ENCODE results near the gene FOXC2.
"Not testable (repeated sequence)": the region's sequence is repeated elsewhere in the genome, so short reads cannot be mapped to it uniquely, and the experiment has no call there.

Gene FOXC2

DNA sequence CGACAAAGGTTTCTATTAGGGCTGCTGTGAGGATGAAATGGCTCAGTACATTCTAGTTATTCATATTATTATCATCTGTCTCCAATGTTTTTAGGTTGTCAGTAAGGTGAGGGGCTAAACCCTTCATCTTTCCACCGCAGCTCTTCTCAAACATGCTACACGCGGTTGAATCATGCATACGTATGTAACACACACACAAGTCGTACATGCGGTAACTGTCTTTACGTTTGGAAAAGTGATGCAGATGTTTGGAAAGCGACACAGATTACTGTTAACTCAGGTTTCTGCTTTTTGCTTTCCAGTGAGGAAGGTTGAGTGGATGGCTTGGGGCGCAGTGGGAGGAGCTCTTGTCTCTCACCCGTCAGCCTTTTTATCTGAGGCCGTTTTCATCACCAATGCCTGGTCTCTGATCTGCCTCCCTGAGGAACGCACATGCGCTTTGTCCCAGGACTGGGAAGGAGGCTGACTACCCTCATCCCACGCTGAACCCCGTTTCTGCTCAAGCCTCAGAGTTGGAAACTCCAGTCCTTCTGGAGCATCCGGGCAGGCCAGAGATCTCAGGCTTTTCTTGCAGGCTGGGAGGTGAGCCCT is 8.6 kb downstream of the FOXC2 start:
- DNase-seq, result no peak

DNA sequence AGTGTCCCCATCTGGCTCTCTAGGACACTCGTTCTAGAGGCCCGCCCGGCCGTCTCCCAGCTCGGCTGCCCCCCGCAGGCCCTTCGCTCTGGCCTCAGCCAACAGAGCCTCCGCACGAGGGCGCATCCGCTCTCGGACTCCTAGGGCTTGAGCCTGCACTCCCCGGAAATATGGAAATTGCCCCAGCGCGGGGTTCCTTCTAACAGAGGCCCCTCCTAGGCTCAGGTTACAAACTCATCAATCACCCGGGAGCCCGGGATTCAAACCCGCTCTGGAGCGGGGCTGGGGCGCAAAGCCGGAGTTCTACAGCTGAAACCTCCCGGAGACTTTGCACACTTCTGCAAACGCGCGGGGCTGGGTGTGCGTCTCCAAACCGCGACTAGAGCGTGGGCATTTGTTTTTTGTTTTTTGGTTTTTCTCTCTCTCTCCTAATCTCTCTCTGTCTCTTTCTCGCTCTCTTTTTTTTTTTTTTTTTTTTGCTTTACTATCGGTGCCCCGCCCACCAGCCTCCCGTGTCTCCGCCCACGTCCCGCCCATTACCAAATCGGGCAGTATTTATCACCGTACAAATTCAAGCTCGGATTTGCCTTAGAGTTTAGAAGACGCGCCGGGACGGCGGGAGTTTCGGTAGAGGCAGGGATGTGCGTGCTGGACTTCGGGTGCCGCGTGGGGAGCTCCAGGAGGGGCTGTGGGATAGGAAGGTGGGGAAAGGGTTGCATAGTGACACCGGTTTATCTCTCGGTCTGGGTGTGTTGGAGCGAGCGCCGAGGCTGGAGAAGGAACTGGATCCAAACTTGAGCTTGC is 9.3 kb downstream of the FOXC2 start:
- DNase-seq, result peak; percentile 71

DNA sequence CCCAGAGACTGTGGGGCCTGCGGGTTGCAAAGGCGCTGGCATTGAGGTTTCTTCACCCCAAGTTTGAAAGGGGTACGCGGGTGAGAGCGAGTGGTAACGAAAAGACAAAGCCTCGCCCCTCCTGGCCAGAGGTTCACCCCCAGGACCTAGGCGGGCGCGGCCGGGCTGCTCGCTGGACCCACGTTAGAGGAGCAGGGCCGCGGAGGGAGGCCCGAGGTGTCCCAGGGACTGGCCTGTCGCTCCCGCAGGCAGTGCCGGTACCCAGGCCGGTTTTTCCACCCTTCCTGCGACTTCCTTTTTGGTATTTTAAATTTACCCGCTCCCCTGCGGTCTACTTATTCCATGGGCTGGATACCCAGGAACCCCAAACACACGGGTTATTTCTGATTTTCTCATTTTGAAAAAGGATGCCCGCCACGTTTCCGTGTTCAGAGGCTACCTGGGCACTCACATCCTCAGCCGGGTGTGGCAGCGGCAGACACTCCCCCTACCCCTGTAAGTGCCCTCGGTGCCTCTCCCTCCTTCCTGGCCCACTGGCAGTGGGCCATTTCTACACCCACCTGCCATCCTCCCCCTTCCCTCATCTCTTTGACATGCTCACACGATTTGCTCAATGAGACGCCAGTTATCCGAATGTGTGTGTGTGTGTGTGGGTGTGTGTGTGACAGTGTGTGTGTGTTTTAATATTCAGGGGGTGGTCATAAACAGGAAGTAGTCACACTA is 10.1 kb downstream of the FOXC2 start:
- DNase-seq, result no peak

GRCh38 chr16:86577314-86577971 is 10.8 kb downstream of the FOXC2 start:
- no peak for DNase-seq

DNA sequence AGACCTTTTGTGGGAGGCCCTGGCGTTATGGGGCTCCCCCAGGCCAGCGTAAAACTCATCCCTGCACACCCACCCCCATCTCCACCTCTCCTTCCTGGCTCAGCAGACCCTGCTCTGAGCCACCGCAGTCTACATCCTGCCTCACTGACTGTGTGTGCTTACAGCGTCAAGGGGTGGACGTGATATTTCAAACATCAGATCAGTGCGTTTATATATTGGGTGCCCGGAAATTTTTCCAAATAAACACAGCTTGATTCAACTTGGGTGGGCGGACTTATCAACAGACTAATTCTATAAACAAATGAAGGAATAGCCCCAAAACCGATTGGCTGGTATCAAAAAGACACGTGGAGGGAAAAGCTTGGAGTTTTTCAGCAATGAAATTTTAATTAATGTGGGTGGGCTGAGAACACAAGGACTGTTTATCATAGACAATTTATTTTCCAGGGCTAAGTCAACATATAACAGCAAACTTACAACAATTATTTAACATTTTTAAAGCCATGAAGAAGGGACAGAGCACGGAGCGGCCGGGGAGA is 11.5 kb downstream of the FOXC2 start, which contains the start of gene FOXL1:
Gene FOXL1 (plus strand): TSS at position 489 of the 539 bp plus-strand sequence. CDS start 175 bp downstream, outside the sequence.
- DNase-seq, result no peak

DNA sequence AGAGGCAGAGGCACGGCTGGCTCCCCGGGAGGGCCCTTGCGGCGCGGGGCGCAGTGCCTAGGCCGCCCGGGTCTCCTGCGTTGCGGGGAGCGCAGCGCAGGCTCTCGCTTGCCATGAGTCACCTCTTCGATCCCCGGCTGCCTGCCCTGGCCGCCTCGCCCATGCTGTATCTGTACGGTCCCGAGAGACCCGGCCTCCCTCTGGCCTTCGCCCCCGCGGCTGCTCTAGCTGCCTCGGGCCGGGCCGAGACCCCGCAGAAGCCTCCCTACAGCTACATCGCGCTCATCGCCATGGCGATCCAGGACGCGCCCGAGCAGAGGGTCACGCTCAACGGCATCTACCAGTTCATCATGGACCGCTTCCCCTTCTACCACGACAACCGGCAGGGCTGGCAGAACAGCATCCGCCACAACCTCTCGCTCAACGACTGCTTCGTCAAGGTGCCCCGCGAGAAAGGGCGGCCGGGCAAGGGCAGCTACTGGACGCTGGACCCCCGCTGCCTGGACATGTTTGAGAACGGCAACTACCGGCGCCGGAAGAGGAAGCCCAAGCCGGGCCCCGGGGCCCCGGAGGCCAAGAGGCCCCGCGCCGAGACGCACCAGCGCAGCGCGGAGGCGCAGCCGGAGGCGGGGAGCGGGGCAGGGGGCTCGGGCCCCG is 12.1 kb downstream of the FOXC2 start:
- DNase-seq, result no peak

DNA sequence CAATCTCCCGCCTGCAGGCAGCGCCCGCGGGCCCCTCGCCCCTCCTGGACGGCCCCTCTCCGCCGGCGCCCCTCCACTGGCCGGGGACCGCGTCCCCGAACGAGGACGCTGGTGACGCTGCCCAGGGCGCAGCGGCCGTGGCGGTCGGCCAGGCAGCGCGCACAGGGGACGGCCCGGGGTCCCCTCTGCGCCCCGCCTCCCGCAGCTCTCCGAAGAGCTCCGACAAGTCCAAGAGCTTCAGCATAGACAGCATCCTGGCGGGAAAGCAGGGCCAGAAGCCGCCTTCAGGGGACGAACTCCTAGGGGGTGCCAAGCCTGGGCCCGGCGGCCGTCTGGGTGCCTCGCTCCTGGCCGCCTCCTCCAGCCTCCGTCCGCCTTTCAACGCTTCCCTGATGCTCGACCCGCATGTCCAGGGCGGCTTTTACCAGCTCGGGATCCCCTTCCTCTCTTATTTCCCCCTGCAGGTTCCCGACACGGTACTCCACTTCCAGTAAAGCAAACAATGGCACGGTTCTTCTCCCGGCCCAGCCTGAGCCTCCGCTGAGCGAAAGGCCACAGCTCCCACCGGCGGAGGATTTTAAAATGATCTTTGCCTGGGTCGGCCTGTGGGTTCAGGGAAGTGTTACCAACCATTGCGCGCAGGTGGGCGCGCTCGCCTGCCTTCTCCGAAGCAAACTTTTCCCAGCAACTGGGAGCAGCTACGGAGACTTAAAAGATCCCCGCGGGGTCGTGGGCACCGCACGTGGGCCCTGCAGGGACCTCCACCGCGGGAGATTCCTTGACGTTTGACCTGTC is 12.8 kb downstream of the FOXC2 start:
- DNase-seq, result no peak

- no peak for DNase-seq
Measured at GRCh38 chr16:86580063-86580790, 13.6 kb downstream of the FOXC2 start.

GRCh38 chr16:86580791-86581170 is 14.2 kb downstream of the FOXC2 start:
- no peak for DNase-seq

- no peak for DNase-seq
Measured at GRCh38 chr16:86581458-86581857, 14.8 kb downstream of the FOXC2 start.

DNA sequence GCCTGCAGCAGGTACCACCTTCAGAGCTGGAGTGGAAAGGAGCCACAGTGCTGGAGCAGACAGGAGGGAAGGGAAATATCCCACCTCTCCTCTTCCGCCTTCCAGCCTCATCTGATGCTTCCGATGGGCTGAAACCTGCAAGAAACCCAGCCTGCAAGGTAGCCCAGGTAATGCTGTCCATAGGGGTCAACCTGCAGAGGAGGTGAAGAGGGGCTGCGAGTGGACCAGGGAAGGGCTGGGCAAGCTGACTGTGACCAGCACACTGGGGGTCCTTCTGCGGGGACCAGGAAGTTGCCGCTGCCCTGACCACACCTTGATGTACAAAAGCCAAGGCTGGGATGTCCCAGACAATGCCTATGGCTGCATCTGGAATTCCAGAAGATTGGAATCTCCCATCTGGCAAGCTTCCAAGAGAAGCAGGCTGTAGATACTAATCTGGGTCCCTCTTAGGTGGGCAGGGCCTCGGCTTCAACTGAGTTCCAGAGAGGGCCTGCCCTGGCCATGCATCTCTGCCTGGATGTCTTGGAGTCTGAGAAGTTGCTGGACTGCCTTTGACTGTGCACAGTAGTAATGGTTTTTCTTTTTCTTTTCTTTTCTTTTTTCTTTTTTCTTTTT is 17.5 kb downstream of the FOXC2 start:
- DNase-seq, result no peak

- no peak for DNase-seq
Measured at GRCh38 chr16:86584726-86585721, 18.4 kb downstream of the FOXC2 start.

DNA sequence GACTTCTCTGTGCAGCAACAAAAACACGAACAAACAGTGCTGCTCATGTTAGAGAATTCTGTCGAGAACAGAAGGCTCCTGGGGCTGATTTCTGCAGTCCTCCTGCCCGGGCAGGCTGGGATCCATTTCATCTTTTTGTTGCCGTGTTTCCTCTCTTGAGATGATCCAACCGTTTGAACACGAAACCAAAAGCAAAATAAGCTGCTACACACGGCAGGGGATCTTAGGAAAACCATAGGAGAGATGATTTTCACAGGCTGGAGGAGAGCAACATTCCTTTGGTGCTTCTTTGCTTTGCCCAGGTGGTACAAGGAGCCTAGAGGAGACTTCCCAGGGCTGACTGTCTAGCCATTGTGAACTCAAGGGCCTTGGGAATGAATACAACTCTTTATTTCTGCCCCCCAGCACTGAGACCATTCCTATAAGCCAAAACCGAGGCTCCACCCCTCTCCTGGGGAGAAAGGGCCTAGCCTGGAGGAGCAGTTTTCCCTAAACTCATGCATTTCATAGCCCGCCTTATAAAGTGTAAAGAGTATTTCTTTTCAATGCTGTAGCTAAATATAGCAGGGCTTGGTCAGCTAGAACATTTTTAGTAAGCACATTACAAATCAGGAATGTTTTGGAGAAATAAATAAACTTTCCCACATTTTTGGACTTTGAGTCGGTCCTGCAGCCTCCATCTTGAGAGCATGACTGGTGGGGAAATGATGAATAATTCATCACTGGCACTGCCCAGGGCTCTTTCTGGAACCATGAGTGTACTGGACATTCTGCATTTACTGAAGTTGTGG is 19.4 kb downstream of the FOXC2 start:
- DNase-seq, result no peak

DNA sequence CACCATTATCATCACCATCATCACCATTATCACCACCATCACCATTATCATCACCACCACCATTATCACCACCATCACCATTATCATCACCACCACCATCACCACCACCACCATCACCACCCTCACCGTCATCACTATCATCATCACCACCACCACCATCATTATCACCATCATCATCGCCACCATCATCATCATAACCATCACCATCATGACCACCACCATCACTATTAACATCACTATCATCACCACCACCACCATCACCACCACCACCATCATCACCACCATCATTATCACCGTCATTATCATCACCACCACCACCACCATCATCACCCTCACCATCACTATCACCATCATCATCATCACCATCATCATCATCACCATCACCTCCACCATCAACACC is 20.9 kb downstream of the FOXC2 start:
- DNase-seq, result no peak

DNA sequence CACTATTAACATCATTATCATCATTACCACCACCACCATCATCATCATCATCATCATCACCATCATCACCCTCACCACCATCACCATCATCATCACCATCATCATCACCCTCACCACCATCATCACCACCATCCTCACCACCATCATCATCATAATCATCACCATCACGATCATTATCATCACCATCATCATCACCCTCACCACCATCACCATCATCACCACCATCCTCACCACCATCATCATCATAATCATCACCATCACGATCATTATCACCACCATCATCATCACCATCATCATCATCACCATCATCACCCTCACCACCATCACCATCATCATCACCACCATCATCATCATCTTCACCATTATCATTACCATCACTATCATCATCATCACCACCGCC is 21.3 kb downstream of the FOXC2 start:
- not testable (repeated sequence) for DNase-seq

- DNase-seq, result no peak
Measured at GRCh38 chr16:86590501-86591144, 24.0 kb downstream of the FOXC2 start.

DNA sequence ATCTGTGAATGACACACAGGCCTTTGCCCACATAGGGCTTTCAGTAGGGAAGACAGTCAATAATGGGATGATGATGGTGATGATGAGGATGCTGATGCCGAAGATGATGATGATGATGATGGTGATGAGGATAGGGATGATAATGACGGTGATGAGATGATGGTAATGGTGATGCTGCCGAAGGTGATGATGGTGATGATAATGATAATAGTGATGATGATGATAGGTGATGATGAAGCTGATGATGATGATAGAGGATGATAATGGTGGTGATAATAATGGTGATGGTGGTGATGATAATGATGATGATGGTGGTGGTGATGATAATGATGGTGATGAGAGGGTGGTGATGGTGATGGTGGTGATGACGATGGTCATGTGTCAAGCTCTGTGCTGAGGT is 24.6 kb downstream of the FOXC2 start:
- no peak for DNase-seq

Data from activated CD8-positive, alpha-beta memory T cell treated with anti-CD3 and anti-CD28 coated beads for 24 hours (primary cell).